KMS-11 (cell line): ENCODE results near the gene FAM81A.

Experiments used
- H2AFZ ChIP-seq: fragments of 200-600 bp; sonication (generic); 2 replicates; pipeline ENCODE4 v1.6.1; 2016; ENCODE audit warnings: antibody characterized with exemption, mixed run types, low read depth
- H3K27ac ChIP-seq: fragments of 200-600 bp; sonication (generic); 2 replicates; pipeline ENCODE4 v1.6.1; 2016; ENCODE audit warnings: mild to moderate bottlenecking, mixed run types
- H3K27me3 ChIP-seq: fragments of 200-600 bp; sonication (generic); 2 replicates; pipeline ENCODE4 v1.6.1; 2017; ENCODE audit warnings: mild to moderate bottlenecking, low read depth, mixed run types, moderate library complexity; ENCODE audit not compliant: insufficient read depth
- H3K36me3 ChIP-seq: fragments of 200-600 bp; sonication (generic); 2 replicates; pipeline ENCODE4 v1.6.1; 2017; ENCODE audit warnings: mild to moderate bottlenecking, mixed run types; ENCODE audit not compliant: insufficient read depth
- H3K4me1 ChIP-seq: fragments of 200-600 bp; sonication (generic); 2 replicates; pipeline ENCODE4 v1.6.1; 2016; ENCODE audit warnings: mild to moderate bottlenecking, low read depth, mixed run types; ENCODE audit not compliant: poor library complexity, severe bottlenecking
- H3K4me2 ChIP-seq: fragments of 200-600 bp; sonication (generic); 2 replicates; pipeline ENCODE4 v1.7.0; 2016; ENCODE audit warnings: mild to moderate bottlenecking, mixed run types
- H3K4me3 ChIP-seq: fragments of 200-600 bp; sonication (generic); IDR thresholded peaks from 2 replicates; pipeline ENCODE4 v1.6.1; 2017; ENCODE audit warnings: low read depth, low read length, mixed read lengths; ENCODE audit not compliant: insufficient read depth
- H3K79me2 ChIP-seq: fragments of 200-600 bp; sonication (generic); 2 replicates; pipeline ENCODE4 v1.6.1; 2016; ENCODE audit warnings: low read depth, mixed run types; ENCODE audit not compliant: insufficient read depth
- H3K9ac ChIP-seq: fragments of 200-600 bp; sonication (generic); 2 replicates; pipeline ENCODE4 v1.6.1; 2016; ENCODE audit warnings: mild to moderate bottlenecking, mixed run types
- H4K20me1 ChIP-seq: fragments of 200-600 bp; sonication (generic); 2 replicates; pipeline ENCODE4 v1.6.1; 2016; ENCODE audit warnings: mild to moderate bottlenecking, mixed run types; ENCODE audit not compliant: insufficient read depth
- CTCF ChIP-seq: fragments of 200-600 bp; sonication (generic); conservative IDR thresholded peaks from 2 replicates; pipeline ENCODE4 v1.6.1; 2017; ENCODE audit warnings: low read depth, mild to moderate bottlenecking, antibody characterized with exemption, low read length, moderate library complexity, mixed read lengths

Gene FAM81A

GRCh38 chr15:59556380-59556779 lies 118.4 kb downstream of the FAM81A start:
- Histone ChIP-seq H2AFZ (no peak overlapping the region), H3K4me3 (no peak overlapping the region), H3K27ac (no peak overlapping the region), H3K36me3 (no peaks in the 10 kb centered on the region), H3K4me1 (no peaks in the 10 kb centered on the region), H3K9ac (no peak overlapping the region), H3K4me2 (no peak overlapping the region), H4K20me1 (no peaks in the 10 kb centered on the region), H3K27me3 (no peaks in the 10 kb centered on the region), H3K79me2 (no peaks in the 10 kb centered on the region)
- no peak for TF ChIP-seq CTCF

DNA sequence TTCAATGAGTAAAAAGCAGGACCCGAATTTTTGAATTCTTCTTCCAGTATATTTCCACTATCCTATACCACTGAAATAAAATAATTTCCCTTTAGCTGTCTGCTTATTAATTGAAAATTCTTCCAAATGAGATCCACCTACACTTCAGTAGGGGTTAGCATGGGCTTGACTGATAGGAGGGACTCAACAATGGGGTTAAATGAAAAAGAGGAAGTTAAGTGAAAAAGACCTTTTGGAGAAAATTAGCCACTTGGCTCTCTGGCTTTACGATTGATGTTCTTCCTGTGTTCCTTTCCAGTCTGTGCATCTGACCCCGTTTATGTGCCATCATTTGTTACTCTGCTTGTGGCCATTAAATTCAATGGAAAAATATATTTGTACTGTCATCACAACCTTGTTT lies 119.6 kb downstream of the FAM81A start:
- TF ChIP-seq CTCF, result no peak
- Histone ChIP-seq H4K20me1 (no peaks in the 10 kb centered on the region), H3K4me3 (no peak overlapping the region), H2AFZ (no peak overlapping the region), H3K36me3 (no peaks in the 10 kb centered on the region), H3K9ac (no peak overlapping the region), H3K4me1 (no peaks in the 10 kb centered on the region), H3K27ac (no peak overlapping the region), H3K4me2 (no peak overlapping the region), H3K79me2 (no peaks in the 10 kb centered on the region), H3K27me3 (no peaks in the 10 kb centered on the region)

DNA sequence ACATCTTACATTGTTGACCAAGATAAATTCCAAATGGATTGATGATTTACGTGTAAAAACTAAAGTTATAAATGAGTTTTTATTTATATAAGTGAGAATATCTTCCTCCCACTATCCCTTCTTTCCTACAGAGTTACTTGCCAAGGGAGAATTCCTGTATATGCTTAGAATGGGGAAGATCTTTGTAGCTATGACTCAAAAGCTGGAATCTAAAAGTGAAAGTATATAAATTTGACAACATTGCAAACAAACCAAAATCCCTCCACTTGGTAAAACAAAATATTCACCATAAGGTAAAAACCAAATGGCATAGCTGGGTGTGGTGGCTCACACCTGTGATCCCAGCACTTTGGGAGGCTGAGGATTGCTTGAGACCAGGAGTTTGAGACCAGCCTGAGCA lies 120.9 kb downstream of the FAM81A start:
- Histone ChIP-seq H3K36me3 (no peaks in the 10 kb centered on the region), H4K20me1 (no peaks in the 10 kb centered on the region), H2AFZ (no peak overlapping the region), H3K4me1 (no peaks in the 10 kb centered on the region), H3K79me2 (no peaks in the 10 kb centered on the region), H3K4me2 (no peak overlapping the region), H3K4me3 (no peak overlapping the region), H3K27me3 (no peaks in the 10 kb centered on the region), H3K27ac (no peak overlapping the region), H3K9ac (no peak overlapping the region)
- no peak for TF ChIP-seq CTCF

DNA sequence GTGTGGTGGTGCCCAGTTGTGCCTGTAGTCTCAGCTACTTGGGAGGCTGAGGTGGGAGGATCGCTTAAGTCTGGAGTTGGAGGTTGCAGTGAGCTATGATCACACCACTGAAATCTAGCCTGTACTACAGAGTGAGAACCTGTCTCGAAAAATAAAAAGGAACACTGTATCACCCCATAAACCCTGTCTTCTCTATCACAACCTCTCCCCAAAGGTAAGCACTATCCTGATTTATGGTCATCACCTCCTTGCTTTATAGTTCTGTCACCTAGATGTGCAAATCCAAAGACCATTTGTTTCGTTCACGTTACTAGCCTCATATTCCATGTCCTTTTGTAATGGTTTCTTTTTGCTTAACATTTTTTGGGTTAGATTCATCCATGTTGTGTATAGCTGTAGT lies 123.6 kb downstream of the FAM81A start:
- Histone ChIP-seq H4K20me1 (no peaks in the 10 kb centered on the region), H3K27ac (no peak overlapping the region), H2AFZ (no peak overlapping the region), H3K36me3 (no peaks in the 10 kb centered on the region), H3K27me3 (no peaks in the 10 kb centered on the region), H3K9ac (no peak overlapping the region), H3K4me3 (no peak overlapping the region), H3K4me1 (no peaks in the 10 kb centered on the region), H3K79me2 (no peaks in the 10 kb centered on the region), H3K4me2 (no peak overlapping the region)
- TF ChIP-seq CTCF, result no peak
